Measurements from ENCODE around the gene WDR89. TPM values are rescaled to one million over a fixed set of nuclear protein-coding genes. Genes with fewer than 3 reads are reported as not detected.
A peak's percentile ranks its signal among the peaks of the same experiment; 100 is the strongest.
"Not testable (repeated sequence)": the region's sequence is repeated elsewhere in the genome, so short reads cannot be mapped to it uniquely, and the experiment has no call there.

WDR89 gene
- total and polyA plus RNA-seq, 2 donors: 8.1 to 28.3 TPM

DNA sequence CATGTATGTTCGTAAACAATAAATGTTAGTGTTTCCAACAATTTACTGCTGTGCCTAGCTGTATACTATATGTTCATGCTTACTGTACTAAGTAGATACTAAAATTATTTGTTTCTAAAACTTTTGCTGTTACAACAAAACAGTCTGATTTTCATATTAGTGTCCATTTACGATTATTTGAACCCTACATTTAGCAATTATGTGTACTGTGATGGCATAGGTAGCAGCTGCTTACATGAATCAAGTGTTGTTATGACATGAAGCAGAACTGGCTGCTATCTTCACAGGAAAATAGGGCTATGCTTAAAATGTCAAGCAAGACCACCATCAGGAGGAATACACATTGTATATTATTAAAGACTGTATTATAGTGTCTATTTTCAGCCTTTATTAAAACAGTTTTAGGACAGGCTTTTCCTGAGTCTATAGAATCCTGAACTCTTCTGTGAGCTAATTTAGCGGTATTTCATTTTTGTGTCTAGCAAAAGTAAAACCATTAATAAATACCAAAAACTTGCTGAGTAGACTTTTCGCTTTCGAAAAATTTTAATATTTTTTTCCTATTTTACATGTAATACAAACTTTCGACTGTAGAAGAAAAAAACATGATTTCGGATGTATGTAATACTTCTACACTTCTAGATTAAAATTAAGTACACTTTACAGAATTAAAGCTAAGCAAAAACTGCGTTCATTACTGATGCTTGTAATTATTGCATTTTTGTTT, 1.1 kb upstream of the WDR89 start:
- DNase-seq (ENCODE audit: extremely low spot score): no peak
- H3K4me3 ChIP-seq (ENCODE audit: low read depth, low read length): peak overlapping the region; percentile 31
- H3K4me1 ChIP-seq (ENCODE audit: insufficient read depth): no peaks in the 10 kb centered on the region
- 59% methylated on average over 8 of the region's 8 CpGs for WGBS
- no peaks in the 10 kb centered on the region for H3K36me3 ChIP-seq (ENCODE audit: insufficient read depth)
- no peak overlapping the region for H3K27ac ChIP-seq (ENCODE audit: low read depth)

DNA sequence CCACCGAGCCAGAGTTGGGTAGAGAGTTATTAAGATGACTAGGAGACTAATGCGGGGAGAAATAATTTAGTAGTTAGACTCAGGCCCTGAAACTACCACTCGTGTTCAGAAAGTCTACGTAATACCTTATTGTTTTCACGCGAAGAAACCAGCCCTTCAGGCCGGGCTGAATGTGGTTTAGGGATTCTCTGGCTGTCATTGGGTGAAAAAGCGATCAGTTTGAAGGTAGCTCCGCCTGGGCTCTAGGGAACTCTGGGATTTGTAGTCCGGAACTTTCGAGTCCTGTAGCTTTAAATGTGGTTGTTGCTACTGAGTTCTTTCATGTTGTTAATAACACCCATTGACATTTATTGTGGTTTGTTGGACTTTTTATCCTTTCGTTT, 549 bp upstream of the WDR89 start:
- H3K4me3 ChIP-seq (ENCODE audit: low read depth, low read length): peak overlapping the region; percentile 31
- H3K36me3 ChIP-seq (ENCODE audit: insufficient read depth): no peaks in the 10 kb centered on the region
- no peaks in the 10 kb centered on the region for H3K4me1 ChIP-seq (ENCODE audit: insufficient read depth)
- H3K27ac ChIP-seq (ENCODE audit: low read depth): peak overlapping the region; percentile 55
- WGBS: under 1% methylated on average over 12 of the region's 12 CpGs
- peak; percentile 96 for DNase-seq (ENCODE audit: extremely low spot score)

DNA sequence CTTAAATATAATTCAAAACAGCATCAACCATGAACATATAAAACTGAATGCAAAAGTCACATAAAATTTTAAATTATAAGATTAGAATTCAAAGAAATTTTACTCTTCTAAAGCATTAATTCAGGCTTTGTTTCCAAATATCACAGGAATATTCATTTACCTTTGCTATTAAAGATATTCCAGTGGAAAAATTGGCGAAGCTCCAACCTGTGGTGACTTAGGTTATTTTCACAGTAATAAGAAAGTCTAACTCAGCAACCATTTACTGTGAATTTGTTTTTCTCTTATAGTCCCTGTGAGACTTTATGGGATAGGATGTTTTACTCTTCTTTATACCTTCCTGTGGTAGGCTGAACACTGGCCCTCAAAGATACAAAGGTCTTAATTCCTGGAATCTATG, 3.2 kb downstream of the WDR89 start:
- DNase-seq (ENCODE audit: extremely low spot score): no peak
- Histone ChIP-seq H3K4me3 (ENCODE audit: low read depth, low read length) (no peak overlapping the region), H3K27ac (ENCODE audit: low read depth) (no peak overlapping the region), H3K4me1 (ENCODE audit: insufficient read depth) (no peaks in the 10 kb centered on the region), H3K36me3 (ENCODE audit: insufficient read depth) (no peaks in the 10 kb centered on the region)
- WGBS: 91% methylated on average over 1 of the region's 1 CpG

DNA sequence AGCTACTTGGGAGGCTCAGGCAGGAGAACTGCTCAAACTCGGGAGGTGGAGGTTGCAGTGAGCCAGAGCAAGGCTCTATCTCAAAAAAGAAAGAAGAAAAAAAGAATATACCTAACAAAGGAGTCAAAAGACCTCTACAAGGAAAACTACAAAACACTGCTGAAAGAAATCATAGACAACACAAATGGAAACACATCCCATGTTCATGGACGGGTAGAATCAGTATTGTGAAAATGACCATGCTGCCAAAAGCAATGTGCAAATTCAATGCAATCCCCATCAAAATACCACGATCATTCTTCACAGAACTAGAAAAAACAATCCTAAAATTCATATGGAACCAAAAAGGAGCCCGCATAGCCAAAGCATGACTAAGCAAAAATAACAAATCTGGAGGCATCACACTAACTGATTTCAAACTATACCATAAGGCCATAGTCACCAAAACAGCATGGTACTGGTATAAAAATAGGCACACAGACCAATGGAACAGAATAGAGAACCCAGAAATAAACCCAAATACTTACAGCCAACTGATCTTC, 5.5 kb downstream of the WDR89 start:
- H3K36me3 ChIP-seq (ENCODE audit: insufficient read depth); H3K4me3 ChIP-seq (ENCODE audit: low read depth, low read length); DNase-seq (ENCODE audit: extremely low spot score); H3K27ac ChIP-seq (ENCODE audit: low read depth); H3K4me1 ChIP-seq (ENCODE audit: insufficient read depth): not testable (repeated sequence)
- 93% methylated on average over 4 of the region's 4 CpGs for WGBS

DNA sequence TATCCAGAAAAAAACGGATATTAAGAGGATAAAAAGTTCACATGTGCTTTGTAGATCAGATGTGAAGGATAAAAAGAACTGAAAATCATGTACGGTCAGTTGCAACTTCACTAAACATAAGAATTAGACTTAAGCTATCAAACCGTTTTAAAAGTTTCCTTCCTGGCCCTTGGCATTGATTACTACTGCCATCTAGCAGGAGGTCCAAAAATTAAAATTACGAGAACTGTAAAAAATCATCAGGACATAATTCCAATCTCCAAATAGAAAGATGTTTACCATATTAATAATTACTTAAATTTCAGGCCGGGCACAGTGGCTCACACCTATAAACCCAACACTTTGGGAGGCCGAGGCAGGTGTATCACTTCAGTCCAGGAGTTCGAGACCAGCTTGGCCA, 7.9 kb downstream of the WDR89 start:
- no peak for DNase-seq (ENCODE audit: extremely low spot score)
- H3K4me1 ChIP-seq (ENCODE audit: insufficient read depth): no peaks in the 10 kb centered on the region

DNA sequence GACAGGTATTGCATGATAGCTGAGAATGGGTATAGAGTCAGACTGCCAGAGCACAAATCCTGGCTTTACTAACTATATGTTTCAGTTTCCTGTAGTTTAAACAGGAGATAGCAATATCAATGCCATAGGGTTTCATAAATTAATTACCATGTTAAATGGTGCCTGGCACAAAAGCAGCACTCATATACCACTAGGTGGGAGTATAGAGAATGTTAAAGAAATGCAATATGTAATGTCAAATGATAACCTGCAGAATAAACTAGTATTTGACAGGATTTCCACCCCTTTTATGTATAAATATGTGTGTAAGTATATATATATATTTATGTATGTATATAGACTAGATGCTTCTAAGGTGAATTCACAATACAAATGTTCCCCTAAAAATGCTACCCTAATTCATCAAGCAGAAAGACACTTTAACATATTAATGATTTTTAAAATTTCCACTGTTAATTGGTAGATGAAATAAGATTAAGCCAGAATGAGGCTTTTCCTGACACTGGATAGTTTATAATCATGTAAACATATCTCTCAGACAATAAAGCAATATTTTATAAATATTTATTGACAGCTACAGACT, 8.6 kb downstream of the WDR89 start:
- H3K27ac ChIP-seq (ENCODE audit: low read depth): no peak overlapping the region

More for the DNA sequence above, 7.9 kb downstream of the WDR89 start:
- no peak overlapping the region for H3K27ac ChIP-seq (ENCODE audit: low read depth)
- WGBS: 70% methylated on average over 7 of the region's 7 CpGs
- peaks cover under 1% of the 10 kb centered on the region for H3K36me3 ChIP-seq (ENCODE audit: insufficient read depth)
- H3K4me3 ChIP-seq (ENCODE audit: low read depth, low read length): no peak overlapping the region

DNA sequence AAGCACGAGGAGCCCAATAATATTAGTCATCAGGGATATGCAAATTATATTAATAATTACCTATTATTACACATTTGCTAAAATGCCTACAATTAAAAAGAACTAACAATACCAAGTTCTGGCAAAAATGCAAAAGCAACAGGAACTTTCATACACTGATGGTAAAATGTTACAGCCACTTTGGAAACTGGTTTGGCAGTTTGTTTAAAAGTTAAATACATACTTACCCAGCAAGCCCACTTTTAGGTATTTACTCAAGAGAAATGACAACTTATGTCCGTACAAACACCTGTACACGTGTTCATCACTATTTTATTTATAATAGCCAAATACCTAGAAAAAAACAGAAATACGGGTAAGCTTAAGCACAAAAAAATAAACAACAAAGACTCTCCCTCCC, 17.0 kb downstream of the WDR89 start:
- H3K4me3 ChIP-seq (ENCODE audit: low read depth, low read length): no peak overlapping the region
- peaks cover 4% of the 10 kb centered on the region for H3K36me3 ChIP-seq (ENCODE audit: insufficient read depth)
- 79% methylated on average over 4 of the region's 4 CpGs for WGBS
- H3K4me1 ChIP-seq (ENCODE audit: insufficient read depth): no peaks in the 10 kb centered on the region
- no peak overlapping the region for H3K27ac ChIP-seq (ENCODE audit: low read depth)
- DNase-seq (ENCODE audit: extremely low spot score): no peak

More for the DNA sequence above, 8.6 kb downstream of the WDR89 start:
- DNase-seq (ENCODE audit: extremely low spot score): no peak
- H3K4me1 ChIP-seq (ENCODE audit: insufficient read depth): no peaks in the 10 kb centered on the region
- H3K4me3 ChIP-seq (ENCODE audit: low read depth, low read length): no peak overlapping the region
- peaks cover 4% of the 10 kb centered on the region for H3K36me3 ChIP-seq (ENCODE audit: insufficient read depth)

DNA sequence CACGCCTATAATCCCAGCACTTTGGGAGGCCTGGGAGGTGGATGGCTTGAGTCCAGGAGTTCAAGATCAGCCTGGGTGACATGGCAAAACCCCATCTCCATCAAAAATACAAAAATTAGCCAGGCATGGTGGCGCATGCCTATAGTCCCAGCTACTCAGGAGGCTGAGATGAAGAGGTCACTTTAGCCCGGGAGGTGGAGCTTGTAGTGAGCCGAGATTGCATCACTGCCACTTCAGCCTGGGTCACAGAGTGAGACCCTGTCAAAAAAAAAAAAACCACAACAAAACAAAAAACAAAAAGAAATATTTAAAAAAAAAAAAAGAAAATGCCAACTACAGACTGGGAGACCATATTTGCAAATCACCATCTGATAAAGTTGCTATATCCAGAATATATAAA, 17.5 kb downstream of the WDR89 start:
- WGBS: 96% methylated on average over 4 of the region's 4 CpGs
- Histone ChIP-seq H3K4me3 (ENCODE audit: low read depth, low read length) (no peak overlapping the region), H3K4me1 (ENCODE audit: insufficient read depth) (no peaks in the 10 kb centered on the region)

DNA sequence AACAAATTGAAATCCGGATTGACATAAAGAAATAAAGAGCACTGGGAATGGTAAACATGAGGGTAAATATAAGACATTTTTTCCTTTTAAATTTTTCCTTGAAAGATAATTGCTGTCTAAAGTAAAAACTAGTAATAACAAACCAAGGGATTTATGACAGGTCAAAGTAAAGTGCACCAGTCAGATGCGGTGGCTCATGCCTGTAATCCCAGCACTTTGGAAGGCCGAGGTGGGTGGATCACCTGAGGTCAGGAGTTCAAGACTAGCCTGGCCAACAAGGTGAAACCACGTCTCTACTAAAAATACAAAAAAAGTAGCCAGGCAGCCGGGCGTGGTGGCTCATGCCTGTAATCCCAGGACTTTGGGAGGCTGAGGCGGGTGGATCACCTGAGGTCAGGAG, 19.7 kb downstream of the WDR89 start:
- not testable (repeated sequence) for H3K4me3 ChIP-seq (ENCODE audit: low read depth, low read length); H3K27ac ChIP-seq (ENCODE audit: low read depth); H3K36me3 ChIP-seq (ENCODE audit: insufficient read depth); DNase-seq (ENCODE audit: extremely low spot score); H3K4me1 ChIP-seq (ENCODE audit: insufficient read depth)
- WGBS: 77% methylated on average over 7 of the region's 7 CpGs

More for the DNA sequence above, 17.5 kb downstream of the WDR89 start:
- Histone ChIP-seq H3K27ac (ENCODE audit: low read depth) (no peak overlapping the region), H3K36me3 (ENCODE audit: insufficient read depth) (peaks cover 4% of the 10 kb centered on the region)
- no peak for DNase-seq (ENCODE audit: extremely low spot score)

DNA sequence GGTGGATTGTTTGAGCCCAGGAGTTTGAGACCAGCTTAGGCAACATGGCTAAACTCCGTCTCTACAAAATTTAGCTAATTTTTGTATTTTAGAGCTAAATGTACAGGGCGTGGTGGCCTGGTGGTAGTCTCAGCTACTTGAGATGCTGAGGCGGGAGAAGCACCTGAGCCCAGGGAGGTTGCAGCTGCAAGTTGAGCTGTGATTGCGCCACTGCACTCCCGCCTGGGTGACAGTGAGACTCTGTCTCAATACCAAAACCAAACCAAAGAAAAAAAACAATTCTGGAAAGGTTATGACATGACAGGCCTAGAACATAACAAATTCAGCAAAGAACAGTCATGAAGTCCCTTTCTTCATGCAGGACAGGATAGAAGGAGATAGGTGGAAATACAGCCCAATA, 25.7 kb downstream of the WDR89 start:
- Histone ChIP-seq H3K27ac (ENCODE audit: low read depth) (no peak overlapping the region), H3K4me1 (ENCODE audit: insufficient read depth) (no peaks in the 10 kb centered on the region), H3K36me3 (ENCODE audit: insufficient read depth) (no peaks in the 10 kb centered on the region), H3K4me3 (ENCODE audit: low read depth, low read length) (no peak overlapping the region)
- DNase-seq (ENCODE audit: extremely low spot score): no peak
- WGBS: 98% methylated on average over 5 of the region's 5 CpGs

DNA sequence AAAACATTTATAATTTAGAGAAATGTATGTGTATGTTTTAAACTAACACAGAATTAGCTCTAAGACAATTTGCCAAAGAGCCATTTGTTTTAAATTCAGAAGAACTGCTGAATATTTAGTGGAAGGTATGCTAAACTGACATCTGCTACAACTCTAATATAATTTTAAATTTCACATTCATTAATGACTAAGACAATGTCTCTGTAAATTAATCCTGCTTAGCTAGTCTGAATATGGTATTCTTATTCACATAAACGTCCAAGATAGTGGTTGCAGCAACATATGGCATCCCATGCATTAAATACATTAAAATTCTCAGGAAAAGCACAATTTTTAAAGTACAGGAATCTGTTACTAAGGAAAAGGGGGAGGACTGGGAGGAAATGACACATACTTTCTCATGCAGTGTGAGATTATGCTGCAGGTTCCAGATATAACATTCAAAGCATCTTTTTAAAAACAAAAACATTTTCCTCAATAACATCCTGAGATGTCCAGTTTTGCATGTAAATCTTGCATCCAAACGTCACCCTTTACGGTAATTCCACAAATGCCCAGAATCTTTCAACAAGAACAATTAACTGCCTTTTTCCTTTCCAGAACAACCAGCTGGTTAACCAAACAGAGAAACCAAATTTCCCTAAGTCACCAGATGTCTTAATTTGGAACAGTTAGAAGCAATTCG, 26.9 kb downstream of the WDR89 start:
- no peak for DNase-seq (ENCODE audit: extremely low spot score)
- H3K4me1 ChIP-seq (ENCODE audit: insufficient read depth): no peaks in the 10 kb centered on the region
- H3K36me3 ChIP-seq (ENCODE audit: insufficient read depth): no peaks in the 10 kb centered on the region
- 23% methylated on average over 4 of the region's 4 CpGs for WGBS
- H3K27ac ChIP-seq (ENCODE audit: low read depth): no peak overlapping the region
- no peak overlapping the region for H3K4me3 ChIP-seq (ENCODE audit: low read depth, low read length)

DNA sequence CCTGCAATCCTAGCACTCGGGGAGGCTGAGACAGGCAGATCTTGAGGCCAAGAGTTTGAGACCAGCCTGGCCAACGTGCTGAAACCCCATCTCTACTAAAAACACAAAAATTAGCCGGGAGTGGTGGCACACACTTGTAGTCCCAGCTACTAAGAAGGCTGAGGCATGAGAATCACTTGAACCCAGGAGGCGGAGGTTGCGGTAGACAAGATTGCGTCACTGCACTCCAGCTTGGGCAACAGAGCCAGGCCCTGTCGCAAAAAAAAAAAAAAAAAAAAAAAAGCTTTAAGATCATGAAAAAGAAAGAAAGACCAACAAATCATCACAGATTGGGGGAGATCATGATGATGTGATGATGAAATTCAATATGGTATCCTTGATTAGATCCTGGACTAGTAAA, 30.6 kb downstream of the WDR89 start:
- whole genome bisulfite sequencing: 90% methylated on average over 7 of the region's 7 CpGs
- no peak overlapping the region for H3K27ac ChIP-seq (ENCODE audit: low read depth)
- DNase-seq (ENCODE audit: extremely low spot score): no peak
- H3K4me1 ChIP-seq (ENCODE audit: insufficient read depth): no peaks in the 10 kb centered on the region
- H3K36me3 ChIP-seq (ENCODE audit: insufficient read depth): no peaks in the 10 kb centered on the region
- H3K4me3 ChIP-seq (ENCODE audit: low read depth, low read length): no peak overlapping the region

DNA sequence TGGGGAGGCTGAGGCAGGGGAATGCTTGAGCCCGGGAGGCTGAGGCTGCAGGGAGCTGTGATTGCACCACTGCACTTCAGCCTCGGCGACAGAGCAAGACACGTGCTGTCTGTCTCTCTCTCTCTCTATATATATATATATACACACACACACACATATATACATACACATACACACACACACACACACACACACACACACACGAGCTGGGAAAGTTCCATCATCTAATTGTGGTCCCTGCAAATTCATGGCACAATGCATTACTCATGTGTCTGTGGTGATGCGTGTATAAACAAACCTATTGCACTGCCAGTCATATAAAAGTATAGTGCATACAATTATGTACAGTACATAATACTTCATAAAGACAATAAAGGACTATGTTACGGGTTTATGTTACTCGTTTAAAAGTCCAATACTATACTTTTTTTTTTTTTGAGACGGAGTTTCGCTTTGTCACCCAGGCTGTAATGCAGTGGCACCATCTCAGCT, 36.6 kb downstream of the WDR89 start:
- Histone ChIP-seq H3K27ac (ENCODE audit: low read depth) (no peak overlapping the region), H3K4me3 (ENCODE audit: low read depth, low read length) (no peak overlapping the region), H3K4me1 (ENCODE audit: insufficient read depth) (no peaks in the 10 kb centered on the region), H3K36me3 (ENCODE audit: insufficient read depth) (no peaks in the 10 kb centered on the region)
- 88% methylated on average over 10 of the region's 10 CpGs for WGBS
- no peak for DNase-seq (ENCODE audit: extremely low spot score)

DNA sequence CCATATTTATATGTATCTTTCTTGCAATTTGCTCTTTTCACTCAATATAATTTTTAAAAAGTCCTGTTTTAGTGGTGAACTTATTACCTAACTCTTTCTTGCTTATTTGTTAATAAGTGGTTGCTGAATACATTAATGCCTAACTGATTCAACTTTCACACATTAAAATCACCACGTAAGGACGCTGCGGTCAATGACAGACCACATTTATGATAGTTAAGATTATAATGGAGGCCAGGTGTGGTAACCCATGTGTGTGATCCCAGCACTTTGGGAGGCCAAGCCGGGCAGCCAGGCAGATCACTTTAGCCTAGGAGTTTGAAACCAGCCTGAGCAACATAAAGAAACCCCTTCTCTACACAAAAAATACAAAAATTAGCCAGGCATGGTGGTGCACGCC, 37.0 kb downstream of the WDR89 start:
- no peak for DNase-seq (ENCODE audit: extremely low spot score)
- 89% methylated on average over 5 of the region's 5 CpGs for WGBS
- H3K36me3 ChIP-seq (ENCODE audit: insufficient read depth): no peaks in the 10 kb centered on the region

More for the DNA sequence above, 37.0 kb downstream of the WDR89 start:
- no peak overlapping the region for H3K27ac ChIP-seq (ENCODE audit: low read depth)
- H3K4me3 ChIP-seq (ENCODE audit: low read depth, low read length): no peak overlapping the region
- H3K4me1 ChIP-seq (ENCODE audit: insufficient read depth): no peaks in the 10 kb centered on the region

Data from urinary bladder (tissue), 4 donors.